HG02642 (cell line): Measurements from ENCODE around the gene GREB1L.

Experiments used
- ATAC-seq: cut with Tn5 transposase; IDR thresholded peaks from one replicate; pipeline ENCODE4 v1.9.1; 2021; ENCODE audit warnings: mild to moderate bottlenecking; ENCODE audit not compliant: unreplicated experiment, poor library complexity

GREB1L gene

DNA sequence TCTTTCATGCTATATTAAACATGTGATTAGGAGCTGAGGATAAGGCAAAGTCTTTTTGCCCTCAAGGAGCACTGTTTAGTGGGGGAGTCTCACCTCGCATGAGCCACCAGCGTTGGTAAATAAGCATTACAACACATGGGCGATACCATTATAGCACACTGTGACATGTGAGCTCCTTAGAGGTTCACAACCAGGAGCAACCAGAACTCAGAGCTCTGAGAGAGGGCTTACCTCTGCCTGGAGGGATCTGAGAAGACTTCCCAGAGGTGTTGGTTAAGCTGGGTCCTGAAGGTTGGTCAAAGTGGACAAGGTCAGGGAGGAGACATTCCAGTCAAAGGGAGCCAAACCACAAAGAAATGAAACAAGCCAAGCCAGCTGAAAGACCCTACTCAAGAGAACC is 199.6 kb downstream of the GREB1L start:
- no peak for ATAC-seq

DNA sequence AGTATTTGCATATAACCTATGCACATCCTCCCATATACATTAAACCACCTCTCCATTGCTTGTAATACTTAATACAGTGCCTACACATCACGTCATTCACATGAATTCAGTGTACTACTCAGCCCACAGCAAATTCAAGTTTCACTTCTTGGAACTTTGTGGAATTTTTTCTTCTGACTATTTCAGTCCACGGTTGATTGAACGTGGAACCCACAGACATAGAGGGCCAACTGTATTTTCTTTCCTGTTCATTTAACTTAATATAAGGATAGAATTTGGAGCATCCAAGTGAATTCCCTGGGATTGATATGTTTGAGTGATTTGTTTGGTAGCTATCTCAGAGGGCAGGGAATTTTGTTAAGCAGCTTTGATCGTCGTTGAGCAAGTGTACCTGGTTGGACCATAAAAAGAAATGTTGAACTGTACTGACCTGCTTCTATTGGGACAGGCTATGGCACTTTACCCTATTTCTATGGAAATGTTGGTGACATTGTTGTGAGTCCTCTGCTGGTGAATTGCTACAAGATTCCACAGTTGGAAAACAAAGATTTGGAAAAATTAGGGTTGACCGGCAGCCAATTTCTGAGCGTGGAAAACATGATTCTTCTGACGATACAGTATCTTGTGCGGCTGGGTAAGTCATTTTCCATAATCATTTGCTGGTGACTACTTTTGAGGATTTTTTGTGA is 201.9 kb downstream of the GREB1L start:
- no peak for ATAC-seq

DNA sequence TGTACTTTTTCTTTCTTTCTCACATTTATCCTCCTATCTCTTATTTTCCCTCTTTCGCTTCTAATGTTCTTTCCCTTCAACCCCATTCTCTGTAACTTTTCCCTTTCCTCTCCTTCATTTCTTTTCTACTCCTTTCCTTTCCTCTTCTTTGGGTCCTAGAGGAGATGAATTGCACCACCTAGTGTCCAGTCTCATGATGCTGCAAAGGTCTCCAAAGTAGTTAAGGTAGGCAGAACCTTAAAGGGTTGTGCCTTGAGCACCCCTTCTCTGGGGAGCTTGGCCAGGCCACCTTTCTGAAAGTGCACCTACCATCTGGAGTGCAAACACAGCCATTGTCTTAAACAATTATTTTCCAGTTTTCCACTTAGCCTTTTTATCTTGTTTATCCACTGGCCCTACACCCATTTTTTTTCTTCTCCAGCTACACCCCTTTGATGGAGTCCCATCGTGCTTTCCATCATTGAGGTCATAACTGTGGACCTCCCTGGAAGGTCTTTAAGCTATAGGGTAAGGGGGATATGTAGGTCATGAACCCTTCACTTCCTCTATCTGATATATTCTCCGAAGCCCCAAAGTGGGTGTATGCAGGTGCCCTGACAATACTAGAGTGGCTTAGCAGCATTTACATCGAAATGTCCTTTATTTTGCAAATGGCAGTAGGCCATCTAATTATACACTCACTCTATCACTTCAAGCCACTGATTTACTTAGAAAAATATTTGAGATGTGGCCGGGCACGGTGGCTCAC is 202.6 kb downstream of the GREB1L start:
- ATAC-seq, result no peak

DNA sequence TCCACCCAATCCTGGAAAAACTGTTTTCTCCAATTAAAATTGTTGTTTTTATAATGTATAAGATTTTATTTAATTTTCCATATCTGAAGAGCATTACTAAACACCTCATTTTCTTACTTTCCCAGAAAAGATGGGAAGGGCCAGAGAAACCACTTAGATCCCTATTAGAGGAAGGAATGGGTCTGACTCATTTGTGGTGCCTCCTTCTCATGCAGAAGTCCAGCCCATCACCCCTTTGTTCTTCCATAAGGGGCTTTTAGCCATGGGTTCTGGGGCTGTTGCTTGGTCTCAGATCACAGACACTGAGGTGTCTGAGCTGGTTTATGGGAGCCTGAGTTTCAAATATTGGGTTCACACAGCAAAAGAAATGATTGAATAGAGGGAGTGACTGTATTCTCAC is 206.3 kb downstream of the GREB1L start:
- no peak for ATAC-seq

DNA sequence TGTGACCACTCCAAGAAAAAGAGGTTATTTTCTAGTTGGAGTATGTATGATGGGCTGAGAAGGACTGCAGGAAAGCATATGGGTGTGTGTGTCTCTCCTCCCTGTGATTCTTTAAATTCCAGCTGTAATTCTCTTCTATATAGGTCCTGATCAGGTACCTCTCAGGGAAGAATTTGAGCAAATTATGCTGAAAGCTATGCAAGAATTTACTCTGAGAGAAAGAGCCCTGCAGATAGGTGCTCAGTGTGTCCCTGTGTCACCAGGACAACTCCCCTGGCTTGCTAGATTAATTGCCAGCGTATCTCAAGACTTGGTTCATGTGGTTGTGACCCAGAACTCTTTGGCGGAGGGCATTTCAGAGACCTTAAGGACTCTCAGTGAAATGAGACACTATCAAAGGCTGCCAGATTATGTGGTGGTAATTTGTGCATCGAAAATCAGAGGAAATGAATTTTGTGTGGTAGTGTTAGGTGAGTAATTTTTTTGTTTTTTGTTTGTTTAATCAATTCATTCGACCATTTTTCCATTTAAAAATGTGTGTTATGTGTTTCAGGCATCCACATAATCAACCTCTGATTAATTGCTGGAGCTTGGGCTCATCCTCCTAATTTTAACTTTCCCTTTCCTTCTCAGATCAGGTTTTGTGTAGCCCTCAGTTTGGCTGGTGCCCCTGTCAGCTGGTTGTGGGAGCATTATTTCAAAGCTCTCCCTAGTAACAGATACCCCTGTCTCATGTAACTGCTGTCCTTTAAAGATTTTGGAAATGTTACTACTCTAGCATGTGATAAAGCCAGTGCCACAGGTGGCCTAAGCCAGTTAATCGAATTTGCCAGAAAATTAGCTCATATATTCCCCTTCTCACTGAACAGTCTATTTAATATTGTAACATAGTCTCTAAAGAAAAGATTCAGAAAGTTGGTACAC is 207.6 kb downstream of the GREB1L start:
- no peak for ATAC-seq

DNA sequence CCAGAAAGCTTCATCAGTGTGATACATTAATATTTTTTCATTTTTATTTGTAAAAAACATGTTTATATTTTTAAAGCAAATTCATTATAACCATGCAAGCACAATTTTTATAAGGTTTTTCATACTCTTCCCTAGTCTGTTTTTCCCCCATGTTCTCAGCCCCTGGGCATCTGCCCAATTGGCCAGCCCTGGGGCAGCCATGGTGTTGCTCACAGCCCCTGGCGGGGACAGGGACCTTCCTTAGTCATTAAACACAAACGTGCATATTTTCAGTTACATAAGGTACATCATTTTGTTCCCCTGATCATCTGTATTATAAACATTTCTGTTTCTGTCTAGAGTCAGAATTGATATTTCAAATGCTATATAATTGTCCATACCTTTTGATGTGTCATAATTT is 208.5 kb downstream of the GREB1L start:
- no peak for ATAC-seq

DNA sequence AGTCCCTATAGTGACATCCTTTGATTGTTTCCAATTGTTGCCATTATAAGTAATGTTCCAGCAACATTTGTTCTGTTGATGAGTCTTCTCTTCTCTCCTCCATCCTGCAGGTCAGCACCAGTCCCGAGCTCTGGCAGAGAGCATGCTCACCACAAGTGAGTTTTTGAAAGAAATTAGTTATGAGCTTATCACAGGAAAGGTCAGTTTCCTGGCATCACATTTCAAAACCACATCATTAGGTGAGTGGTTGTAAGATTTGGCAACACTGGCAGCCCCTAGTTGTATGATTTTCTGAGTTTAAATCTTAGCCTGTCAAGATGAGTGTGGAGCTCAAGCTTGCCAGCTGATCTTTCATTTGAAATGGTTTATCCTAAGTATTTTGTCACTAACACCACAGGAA is 208.9 kb downstream of the GREB1L start:
- no peak for ATAC-seq

DNA sequence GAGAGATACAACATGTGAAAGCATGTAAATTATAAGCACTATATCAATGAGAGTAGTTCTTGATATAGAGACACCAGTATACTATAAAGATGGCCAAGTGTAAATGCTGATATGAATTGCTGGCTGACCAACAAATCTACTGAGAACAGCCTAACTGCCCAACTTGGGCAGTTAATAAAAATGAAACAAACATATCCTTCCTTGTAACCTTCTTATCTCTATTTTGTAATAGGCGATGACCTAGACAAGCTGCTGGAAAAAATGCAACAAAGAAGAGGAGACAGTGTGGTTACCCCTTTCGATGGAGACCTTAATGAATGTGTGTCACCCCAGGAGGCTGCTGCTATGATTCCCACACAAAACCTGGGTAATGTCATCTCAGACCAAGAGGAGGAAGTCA is 209.8 kb downstream of the GREB1L start:
- no peak for ATAC-seq

DNA sequence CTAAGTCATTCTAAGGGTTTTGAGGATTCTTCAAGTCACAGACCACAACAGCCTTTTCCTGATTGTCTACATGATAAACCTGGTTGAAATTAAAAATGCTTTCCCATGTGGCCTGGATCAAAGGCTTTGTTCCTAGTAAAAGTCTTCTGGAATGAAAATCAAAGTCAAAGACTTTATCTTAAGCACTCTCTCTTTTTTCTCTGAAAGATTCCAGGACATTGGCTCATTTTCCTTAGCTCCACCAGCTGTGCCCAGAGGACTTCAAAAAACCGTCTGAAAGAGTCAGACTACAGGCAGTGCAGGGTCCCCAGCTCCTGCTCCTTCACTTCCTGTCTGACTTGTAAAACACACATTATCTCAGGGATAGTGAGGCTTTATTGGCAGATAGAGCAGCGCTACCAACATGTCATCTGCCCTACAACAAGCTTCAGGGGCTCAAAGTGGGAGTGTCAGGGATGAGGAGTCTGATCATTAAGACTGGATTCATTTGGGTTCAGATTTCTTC is 210.3 kb downstream of the GREB1L start:
- no peak for ATAC-seq

DNA sequence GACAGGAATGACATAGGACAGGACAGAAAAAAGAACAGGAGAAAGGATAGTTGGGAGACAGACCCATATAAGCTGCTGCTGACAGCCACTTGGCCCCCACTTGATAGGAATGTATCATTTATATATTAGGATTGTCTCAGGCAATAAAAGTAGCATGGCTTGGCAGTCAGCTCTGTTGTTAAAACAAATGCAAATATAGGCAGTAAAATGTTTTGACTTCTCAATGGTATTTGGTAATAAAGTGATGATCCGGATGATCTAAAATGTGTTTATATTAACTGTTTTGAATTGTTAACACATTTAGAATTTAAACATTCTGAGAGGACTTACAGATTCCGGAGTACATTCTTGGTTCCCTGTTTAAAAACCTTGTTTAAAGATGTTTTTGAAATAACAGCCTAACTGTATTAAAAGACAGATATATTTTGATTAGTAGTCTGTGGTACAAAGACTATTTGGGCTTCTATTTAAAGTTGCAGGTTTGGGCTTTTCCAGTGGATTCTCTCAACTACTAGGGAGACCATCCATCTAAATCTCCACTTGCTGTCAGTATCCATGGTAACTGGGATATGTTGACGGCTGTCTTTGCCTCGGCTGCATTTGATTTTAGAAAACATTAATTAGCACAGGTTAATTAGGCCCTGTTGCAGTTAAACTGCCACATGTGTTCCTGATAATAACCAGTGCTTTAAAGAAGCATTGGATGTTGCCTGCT is 210.9 kb downstream of the GREB1L start:
- ATAC-seq, result no peak

DNA sequence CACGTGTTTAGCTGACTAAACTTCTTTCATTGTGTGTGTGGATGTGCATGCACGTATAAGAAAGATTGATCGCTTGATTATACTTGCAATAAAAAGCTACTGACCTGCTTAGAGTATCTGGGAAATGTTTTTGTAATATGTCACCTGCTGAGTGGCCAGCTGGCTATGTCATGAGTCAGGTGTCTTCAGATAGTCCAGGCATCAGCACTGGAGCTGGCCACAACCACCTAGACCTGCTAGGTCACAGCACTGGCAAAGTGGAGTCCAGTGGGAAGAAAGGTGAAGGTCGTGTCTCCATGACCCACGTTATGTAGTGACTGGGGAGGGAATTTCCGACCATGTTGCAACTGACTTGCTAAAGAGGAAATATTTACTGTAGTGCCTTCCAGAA is 211.5 kb downstream of the GREB1L start:
- no peak for ATAC-seq

DNA sequence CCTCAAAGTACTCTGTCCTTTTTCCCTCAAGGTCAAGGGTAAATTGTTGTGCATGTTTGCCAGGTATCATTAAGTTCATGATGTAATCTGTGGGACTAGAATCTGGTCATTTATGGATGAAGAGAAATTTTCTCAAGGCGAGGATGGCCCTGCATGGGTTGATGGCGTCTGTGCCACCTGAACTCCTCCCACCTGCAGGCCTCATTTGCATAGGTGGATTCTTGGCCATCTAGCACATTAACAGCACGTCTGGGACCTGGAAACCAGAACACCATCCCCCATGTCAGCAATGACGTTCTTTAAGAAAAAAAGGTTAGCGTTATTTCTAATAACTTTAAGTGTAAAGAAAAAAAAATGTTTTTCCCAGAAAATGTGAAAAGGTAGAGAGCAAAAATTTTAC is 212.7 kb downstream of the GREB1L start:
- no peak for ATAC-seq

DNA sequence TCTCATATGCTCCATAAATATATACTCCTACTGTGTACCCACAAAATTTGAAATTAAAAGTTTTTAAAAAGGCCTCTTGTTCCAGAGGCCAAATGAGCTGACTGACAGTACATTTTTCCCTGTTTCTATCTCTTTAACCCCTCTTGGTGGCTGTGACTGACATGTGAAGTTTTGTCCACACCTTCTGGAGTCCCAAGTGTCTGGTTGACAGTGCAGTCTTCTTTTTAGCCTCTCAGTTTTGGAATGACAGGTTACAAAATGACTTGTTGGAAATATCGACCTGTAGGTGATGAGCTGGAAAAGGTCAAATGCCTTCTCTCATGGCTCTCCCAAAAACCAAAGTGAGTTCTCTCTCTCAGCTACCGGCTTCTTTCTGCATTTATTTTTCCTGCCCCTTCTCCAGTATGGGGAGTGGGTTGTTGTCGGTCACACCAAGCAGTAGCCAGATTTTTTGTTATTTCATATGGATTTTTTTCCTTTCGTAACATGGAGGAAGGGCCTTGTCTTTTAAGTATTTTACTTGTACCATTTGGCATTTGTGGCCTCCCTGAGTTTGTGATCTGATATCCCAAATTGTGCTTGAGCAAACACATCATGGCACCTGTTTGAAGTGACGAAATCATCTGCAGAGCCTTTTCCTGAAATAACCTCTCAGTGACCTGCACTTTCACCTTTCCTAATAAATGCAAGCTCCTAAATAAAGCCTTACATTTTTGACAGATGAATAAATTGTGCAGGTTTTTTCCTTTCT is 214.6 kb downstream of the GREB1L start:
- no peak for ATAC-seq

DNA sequence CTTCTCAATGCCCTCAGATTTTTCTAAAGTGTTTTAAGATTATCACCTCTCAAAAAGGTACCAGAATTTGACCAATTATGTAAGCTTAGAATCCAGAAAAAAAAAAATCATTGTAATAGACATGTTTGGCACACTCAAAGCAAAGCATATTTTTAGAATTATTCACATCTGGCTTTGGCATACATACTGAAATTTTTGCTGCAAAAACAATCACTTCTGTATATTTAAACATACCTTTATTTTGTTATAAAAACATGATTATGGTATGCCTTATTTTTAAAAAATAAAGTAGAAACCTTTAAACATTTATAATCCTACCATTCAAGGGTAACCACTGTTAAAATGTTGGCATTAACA is 215.1 kb downstream of the GREB1L start:
- ATAC-seq, result no peak

DNA sequence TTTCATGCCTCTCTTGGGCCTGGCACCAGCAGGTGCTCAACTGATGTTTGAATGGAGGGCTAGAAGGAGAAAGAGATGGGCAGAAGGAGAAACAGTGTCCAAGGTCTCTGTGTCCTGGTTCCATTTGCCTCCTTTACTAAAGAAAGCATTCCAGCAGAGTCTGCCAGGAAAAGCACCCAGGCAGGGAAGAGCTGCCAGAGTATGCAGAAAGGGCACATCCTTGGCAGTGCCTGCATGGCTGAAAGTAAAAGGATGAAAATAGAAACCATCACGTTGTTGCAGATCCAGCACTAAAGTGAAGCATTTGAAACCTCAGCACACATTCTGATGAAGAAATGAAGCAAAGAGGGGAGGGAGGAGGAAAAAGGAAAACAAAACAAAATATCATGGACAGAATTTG is 216.3 kb downstream of the GREB1L start:
- ATAC-seq, result no peak

DNA sequence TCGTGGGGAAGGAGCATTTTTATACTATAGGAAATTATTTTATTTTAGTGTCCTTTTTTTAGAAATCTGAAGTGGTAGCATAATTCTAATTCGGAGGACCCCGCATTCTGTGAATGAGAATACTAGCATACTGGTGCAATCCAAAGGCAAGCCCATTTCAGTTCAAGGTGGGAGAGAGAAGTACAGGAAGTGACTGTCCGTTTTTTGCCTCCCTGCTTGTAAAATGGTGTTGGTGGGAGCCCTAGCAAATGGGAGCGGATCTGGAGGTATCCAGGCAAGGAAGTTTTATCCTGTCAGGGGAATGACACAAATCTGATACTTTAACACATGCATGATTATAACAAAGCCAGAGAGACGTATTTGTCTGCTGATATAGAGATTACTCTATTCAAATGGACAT is 216.8 kb downstream of the GREB1L start:
- ATAC-seq, result no peak

DNA sequence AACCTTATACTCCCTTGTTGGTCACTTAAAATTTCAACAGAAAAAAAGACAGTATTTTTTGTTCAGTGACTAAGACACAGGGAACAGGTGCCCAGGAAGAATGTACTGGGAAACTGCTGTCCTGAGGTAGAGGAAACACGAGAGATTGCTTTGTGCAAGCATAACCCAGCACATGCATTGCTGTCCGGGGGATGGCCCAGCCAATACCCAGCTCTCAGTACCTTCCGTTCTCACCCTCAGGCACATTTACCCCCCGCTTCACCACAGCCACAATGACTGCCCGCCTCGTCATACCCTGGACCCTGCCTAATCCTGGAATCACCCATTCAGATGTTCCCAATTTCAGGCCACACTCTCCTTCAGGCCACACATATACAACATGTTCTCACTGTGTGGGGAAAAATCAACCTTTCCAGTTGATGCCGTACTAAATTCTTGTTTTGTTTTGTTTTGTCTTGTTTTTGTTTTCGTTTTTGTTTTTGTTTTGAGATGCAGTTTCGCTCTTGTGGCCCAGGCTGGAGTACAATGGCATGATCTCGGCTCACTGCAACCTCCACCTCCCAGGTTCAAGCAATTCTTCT is 217.8 kb downstream of the GREB1L start:
- no peak for ATAC-seq

DNA sequence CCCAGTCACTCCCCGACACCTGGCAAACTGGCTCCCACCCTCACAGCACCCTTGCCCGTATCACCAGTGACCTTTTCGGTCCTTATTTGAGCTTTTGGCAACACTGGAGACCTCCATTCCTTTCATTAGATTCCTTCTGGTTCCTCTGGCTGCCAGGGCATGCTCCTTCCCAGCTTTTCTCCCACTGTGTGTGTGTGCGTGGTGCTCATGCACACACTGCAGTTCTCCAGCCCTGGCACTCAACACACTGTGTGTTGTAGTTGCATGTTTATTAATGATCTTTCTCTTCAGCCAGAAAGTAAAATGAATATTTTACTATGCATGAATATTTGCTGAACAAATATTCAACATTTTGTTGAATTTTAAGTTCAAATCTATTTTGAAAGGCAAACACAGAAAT is 219.4 kb downstream of the GREB1L start:
- no peak for ATAC-seq

DNA sequence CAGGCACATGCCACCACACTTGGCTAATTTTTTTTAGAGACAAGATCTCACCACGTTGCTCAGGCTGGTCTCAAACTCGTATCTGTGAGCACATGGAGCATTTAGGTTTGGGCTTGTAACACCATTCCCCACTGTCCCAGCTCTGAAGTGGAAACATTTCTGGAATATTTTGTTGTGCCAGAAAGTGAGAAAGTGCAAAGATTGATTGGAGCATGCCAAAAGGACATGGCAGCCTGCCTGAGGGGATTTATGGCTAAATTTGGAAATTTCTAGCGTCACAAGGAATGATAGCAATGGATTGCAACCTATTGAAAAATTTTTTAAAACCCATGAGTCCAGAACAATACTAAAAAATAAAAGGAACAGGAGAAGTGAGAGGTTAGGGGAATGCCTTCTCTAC is 221.7 kb downstream of the GREB1L start:
- no peak for ATAC-seq
